Measurements from ENCODE around the gene CDC42BPB.

GRCh38 chr14:103091041-103091882, 33.9 kb upstream of the CDC42BPB start:
- peak; percentile 31 to 72 (median 61) for TF ChIP-seq CTCF (IDR thresholded peaks at IDR 0.05)
- TF ChIP-seq POLR2A (IDR thresholded peaks at IDR 0.05): peak in 1 of 2 donors; percentile 16

Measured in Peyer's patch (tissue), 4 donors.